ENCODE results near the gene EIF5A2. TPM values are rescaled to one million over a fixed set of nuclear protein-coding genes. Genes with fewer than 3 reads are reported as not detected.
"Not testable (repeated sequence)": the region's sequence is repeated elsewhere in the genome, so short reads cannot be mapped to it uniquely, and the experiment has no call there.

EIF5A2 gene
- total RNA-seq, 1 experiment from 2014 or later: 11.6 TPM

- DNase-seq (ENCODE audit: low read depth): not testable (repeated sequence)
These were observed 11.2 kb downstream of the EIF5A2 start for GRCh38 chr3:170897199-170897598.

- DNase-seq (ENCODE audit: low read depth): no peak
These were observed 11.7 kb downstream of the EIF5A2 start for GRCh38 chr3:170896781-170897180.

DNA sequence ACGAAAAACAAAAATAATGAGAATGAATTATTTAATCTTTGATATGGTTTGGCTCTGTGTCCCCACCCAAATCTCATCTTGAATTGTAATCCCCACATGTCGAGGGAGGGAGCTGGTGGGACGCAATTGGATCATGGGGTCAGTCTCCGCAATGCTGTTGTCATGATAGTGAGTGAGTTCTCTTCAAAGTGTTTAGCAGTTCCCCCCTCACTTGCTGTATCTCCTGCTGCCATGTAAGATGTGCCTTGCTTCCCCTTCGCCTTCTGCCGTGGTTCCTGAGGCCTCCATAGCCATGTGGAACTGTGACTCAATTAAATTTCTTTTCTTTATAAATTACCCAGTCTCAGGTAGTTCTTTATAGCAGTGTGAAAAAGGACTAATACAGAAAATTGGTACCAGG is 12.1 kb downstream of the EIF5A2 start:
- not testable (repeated sequence) for DNase-seq (ENCODE audit: low read depth)

DNA sequence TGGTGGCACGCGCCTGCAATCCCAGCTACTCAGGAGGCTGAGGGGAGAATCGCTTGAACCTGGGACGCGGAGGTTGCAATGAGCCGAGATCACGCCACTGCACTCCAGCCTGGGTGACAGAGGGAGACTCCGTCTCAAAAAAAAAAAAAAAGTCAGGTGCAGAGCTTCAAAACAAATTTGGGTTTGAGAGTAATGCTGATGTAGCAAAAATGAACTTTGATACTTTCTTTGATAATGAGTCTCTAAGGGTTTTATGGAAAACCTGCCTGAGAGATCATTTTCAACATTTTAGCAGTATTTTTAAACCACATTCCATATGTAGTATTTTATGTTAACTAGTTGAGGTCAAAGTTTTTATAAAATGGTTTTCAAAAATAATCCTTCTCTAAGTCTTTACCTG is 14.5 kb downstream of the EIF5A2 start:
- no peak for DNase-seq (ENCODE audit: low read depth)

DNA sequence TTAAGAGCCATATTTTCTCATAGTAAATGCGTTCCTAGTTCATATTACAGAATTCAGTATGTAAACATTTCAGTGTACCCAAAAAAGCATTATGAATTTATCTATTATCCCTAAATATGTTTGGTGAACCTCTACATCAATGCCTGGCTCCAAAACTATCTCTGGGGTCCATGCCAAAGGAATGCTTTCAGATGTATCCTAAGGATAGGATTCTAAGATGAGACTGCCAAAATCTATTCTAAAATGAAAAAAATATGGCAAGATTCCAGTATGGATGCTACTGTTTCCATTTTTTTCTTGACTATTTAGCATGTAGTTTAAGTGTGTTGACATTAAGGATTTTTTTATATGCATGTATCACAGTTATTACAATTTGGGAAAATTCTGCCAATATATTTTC is 18.8 kb downstream of the EIF5A2 start:
- DNase-seq (ENCODE audit: low read depth): no peak

DNA sequence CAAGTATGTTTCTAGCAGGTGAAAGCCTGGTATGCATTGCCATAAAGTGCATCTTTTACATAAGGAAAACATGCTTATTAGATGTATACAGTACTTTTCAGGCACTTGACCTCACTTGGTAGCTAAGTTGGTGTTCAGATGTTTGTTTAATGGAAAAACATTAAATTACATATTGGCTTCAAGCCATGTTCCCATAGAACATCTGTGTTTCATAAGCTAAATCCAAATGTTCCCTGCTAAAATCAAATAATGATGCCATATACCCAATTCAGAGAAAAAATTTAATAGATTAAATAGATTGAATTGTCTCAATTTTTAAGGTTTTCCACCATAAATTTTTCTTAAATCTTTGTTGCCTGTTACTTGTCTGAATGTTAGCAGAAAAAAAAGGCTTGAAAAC is 19.3 kb downstream of the EIF5A2 start:
- no peak for DNase-seq (ENCODE audit: low read depth)

GRCh38 chr3:170884109-170884930 is 24.1 kb downstream of the EIF5A2 start:
- not testable (repeated sequence) for DNase-seq (ENCODE audit: low read depth)

- not testable (repeated sequence) for DNase-seq (ENCODE audit: low read depth)
These were observed 29.7 kb downstream of the EIF5A2 start for GRCh38 chr3:170878688-170879087.

- DNase-seq (ENCODE audit: low read depth): not testable (repeated sequence)
These were observed 31.1 kb downstream of the EIF5A2 start for GRCh38 chr3:170877311-170877710.

- no peak for DNase-seq (ENCODE audit: low read depth)
These were observed 31.9 kb downstream of the EIF5A2 start for GRCh38 chr3:170876537-170876936.

DNA sequence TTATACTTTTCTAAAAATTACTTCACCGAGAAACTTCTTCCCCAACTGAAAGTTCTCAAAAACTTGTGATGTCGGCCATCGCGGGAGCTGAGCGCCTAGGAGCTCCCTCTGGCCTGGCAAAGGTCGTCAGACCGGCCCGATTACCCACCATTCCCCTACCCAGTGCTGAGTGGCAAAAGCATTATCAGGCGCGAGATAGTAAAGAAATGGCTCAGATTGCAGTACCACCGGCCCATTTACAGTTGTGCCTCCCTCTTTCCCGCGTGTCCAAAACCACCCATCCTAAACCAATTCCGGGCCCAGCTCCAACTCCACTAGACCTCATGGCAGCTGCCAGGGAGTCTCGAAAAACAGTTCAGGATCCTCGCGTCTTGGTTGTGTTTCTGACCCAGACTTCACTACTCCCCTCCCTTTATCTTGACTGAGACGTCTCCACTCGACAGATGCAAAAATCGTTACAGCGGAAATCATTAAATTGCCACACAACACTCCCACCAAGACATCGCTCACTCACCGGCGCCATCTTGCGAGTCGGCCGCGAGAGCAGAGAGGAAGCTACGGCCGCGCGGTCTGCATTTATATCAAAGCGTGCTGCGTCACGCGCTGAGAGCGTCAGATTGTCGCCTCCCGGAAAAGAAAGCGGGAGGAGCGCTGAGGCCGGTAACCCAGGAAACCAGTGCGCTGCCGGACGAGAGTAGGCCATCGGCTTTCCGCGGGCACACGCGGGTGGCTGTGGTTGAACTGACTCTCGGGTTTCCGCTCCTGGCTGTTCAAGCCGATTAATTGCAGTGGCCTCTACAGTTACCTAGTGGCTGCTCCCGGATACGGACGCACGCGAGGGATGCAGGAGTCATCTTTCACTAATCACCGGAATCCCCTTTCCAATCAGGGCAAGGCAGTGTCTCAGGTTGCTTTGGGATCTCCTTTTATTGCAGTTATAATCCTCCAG is 38.5 kb downstream of the EIF5A2 start, which contains the start of gene RPL22L1:
Gene RPL22L1, minus strand, starts transcription at position 551 of the 949 bp plus-strand sequence. Its CDS starts 28 bp downstream, at position 523.
- peak; percentile 96 for DNase-seq (ENCODE audit: low read depth)

DNA sequence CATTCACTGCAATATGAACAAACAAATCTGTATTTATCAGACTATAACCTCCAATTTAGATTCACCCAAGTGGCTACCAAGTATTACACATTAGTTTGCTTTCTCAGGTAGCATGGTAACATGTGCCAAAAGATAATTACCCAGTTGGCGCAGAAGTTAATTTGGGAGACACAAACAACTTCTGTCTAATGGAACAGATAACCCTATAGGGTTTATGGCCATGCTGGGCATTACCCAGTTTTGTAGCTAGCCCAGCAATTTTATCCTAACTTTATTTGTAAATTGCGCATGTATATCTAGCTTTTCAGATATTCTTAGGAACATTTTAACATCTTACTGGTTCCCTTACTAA is 39.2 kb downstream of the EIF5A2 start:
- peak; percentile 7 for DNase-seq (ENCODE audit: low read depth)

DNA sequence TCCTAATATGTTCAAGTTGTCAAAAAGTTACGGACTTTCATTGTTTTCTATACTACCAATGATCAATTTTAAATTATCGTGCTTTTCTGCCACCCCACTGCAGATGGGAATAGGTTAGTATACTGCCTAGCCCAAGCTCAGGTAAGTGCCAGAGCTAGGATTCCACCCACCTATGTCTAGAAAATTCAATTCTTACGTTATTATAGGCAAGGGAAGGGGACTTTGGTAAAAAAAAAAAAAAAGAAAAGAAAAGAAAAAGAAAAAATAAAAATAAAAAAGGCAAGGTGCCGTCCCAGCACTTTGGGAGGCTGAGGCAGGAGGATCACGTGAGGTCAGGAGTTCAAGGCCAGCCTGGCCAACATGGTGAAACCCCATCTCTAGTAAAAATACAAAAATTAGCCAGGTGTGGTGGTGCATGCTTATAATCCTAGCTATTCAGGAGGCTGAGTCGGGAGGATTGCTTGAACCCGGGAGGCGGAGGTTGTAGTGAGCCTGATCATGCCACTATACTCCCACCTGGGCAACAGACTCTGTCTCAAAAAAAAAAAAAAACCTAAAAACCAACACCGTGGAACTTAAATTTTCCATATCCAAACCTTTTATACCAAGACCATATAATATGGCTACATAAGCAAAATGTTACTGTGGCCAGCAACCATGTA is 39.7 kb downstream of the EIF5A2 start:
- DNase-seq (ENCODE audit: low read depth): no peak

GRCh38 chr3:170867143-170867937 is 41.1 kb downstream of the EIF5A2 start:
- DNase-seq (ENCODE audit: low read depth): peak; percentile 4

DNA sequence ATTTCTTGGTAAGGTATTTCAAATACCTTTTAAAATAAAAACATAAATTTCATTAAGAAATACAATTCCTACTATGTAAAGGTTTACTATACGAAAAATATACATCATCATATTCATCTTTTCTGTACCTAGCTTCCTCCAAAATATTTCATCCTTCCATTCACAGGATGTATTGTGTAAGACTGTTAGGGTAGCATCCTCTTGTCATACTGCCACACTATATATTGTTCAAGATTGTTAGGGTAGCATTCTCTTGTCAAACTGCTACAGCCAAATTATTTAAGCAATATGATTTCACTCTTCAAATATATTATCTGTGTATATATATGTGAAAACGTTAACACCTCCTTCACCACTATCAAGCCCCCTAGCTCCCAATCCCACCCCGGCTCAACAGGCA is 41.9 kb downstream of the EIF5A2 start:
- no peak for DNase-seq (ENCODE audit: low read depth)

DNA sequence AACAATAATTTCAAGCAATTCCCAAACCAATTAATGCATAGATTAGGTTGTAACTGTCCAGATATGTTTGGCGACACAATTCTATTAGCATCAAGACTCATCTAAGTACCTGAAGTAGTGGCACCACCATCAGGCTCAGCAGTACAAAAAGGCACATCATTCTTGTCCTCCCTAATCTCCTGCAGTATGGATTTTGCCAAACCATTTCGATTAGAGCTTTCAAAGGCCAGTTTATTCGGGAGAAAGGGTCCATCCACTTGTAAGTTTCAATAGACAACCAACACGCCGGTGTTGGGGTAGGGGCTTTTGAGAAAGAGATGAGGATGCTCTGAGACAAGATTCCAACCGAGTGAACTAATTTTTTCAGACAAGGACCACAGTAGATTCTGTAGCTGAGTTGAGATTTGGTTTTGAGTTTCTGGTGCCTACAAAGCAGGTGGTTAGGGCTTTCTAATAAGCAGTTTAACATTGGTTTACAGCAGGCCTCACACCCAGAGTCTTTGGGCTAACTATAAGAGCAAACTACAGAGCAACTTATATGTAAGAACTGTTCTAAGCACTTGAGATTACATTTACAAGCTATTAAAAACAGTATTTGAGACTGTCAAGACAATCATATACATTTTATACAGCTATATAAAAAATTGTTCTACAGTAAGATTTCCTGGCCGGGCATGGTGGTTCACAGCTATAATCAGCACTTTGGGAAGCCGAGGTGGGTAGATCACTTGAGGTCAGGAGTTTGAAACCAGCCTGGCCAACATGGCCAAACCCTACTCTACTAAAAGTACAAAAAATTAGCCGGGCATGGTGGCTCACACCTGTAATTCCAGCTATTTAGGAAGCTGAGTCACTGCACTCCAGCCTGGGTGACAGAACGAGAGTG is 43.0 kb downstream of the EIF5A2 start:
- no peak for DNase-seq (ENCODE audit: low read depth)

DNA sequence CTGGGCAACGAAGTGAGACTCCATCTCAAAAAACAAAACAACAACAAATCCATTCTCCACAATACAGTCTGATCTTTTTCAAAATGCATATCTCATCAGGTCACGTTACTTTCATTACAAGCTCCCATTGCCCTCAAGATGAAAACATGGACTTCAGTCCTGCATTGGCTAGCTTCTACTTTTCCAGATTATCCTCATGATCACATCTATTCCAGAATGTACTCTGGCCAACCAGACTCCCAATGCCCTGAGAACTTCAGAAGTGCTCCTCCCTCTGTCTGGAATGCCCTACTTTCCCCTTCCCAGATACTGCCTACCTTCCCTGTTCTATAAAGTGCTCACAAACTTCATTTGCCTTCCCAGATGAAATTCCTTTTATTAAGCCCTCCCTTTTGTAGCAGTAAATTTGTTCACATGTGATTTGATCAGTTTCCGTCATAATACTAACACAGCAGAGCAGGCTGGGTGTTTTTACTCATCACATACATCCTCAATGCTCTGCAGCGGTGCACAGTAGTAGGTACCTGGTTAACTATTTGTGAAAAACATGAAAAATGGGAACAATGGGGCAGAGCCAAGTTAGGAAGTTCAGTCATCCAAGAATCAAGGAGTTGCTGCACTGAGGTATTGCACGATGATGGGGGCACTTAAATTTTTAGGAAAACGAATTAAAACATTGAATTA is 43.8 kb downstream of the EIF5A2 start:
- DNase-seq (ENCODE audit: low read depth): peak; percentile 31

DNA sequence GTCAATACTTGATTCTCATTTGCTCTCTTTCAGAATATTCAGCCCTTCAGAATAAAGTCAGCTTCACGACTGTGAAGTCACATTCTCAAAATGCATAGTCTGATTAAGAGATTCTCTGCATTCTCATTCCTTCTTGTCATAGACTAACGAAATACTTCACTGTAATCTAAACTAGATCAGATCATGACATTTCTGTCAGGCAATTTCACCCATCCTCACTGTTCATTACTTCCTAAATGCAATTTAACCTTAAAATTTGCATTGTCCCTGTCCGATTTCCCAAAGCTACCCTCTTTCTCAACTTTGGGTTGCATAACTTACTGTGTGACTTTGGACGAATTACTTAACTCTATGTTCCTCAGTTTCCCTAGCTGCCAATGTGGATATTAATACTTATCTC is 44.6 kb downstream of the EIF5A2 start:
- no peak for DNase-seq (ENCODE audit: low read depth)

DNA sequence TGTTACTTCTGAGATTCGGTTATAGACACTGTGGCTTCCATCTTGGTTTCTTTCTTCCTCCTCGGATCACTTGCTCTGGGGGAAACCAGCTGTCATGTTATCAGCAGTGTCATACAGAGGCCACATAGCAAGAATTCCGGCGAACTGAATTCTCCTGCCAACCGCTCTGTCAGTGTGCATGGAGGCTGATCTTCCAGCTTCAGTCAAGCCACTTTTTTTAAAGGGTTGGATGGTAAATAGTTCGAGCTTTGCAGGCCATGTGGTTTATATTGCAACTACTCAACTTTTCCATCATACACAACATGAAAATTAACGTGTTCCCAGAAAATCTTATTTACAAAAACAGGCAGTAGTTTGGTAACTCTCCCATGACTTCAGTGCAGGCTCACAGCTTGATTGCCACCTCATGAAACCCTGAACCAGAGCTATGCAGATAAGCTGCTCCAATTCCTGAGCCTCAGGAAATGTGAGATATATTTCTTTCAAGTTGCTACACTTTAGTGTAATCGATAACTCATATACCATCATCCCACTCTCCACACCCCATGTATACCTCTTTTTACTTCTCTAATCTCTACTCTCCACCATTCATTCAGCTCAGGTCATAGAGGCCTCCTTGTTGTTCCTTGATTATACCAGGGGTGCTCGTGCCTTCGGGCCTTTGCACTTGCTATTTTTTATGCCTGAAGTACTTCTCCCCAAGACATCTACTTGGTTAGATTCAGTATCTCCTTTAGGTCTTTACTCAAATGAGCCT is 45.6 kb downstream of the EIF5A2 start:
- DNase-seq (ENCODE audit: low read depth): peak; percentile 40
